Activated CD8-positive, alpha-beta memory T cell treated with anti-CD3 and anti-CD28 coated beads, Interleukin-2, amount 10 ng/mL, durations not matched to agents 7 days and 5 days (primary cell): ENCODE results near the gene NTN5. TPM values are rescaled to one million over a fixed set of nuclear protein-coding genes. Genes with fewer than 3 reads are reported as not detected.
A peak's percentile ranks its signal among the peaks of the same experiment; 100 is the strongest.

Experiments
- ATAC-seq: fragments of 150-1000 bp; cut with Tn5 transposase; one replicate; pipeline ENCODE4 v1.10.0; 2021; ENCODE audit warnings: moderate library complexity
- CTCF ChIA-PET: fragments of 350-600 bp; sonication (Branson Sonifier 250); formaldehyde crosslinking; loops from one replicate; lab custom pipeline; 2021; ENCODE audit warnings: antibody characterized with exemption; lab: Charles Lee
- DNase-seq: peaks from one replicate; pipeline ENCODE4 v3.0.0-alpha.2; 2020
- H3K27ac Mint-ChIP-seq: one replicate; pipeline ENCODE4 v1.8.0; 2021; ENCODE audit warnings: mild to moderate bottlenecking, mixed read lengths
- H3K27me3 Mint-ChIP-seq: one replicate; pipeline ENCODE4 v1.8.0; 2021; ENCODE audit warnings: mixed read lengths
- H3K36me3 Mint-ChIP-seq: one replicate; pipeline ENCODE4 v1.8.0; 2021; ENCODE audit warnings: mild to moderate bottlenecking, mixed read lengths
- H3K4me1 Mint-ChIP-seq: one replicate; pipeline ENCODE4 v1.8.0; 2021; ENCODE audit warnings: mixed read lengths
- H3K4me3 Mint-ChIP-seq: one replicate; pipeline ENCODE4 v1.8.0; 2021; ENCODE audit warnings: mild to moderate bottlenecking, moderate library complexity, mixed read lengths
- H3K9me3 Mint-ChIP-seq: one replicate; pipeline ENCODE4 v1.8.0; 2022; ENCODE audit warnings: low read depth, mixed read lengths
- total RNA-seq, 2 experiments: library from RNA; stranded (reverse); gene quantifications; one replicate each; pipeline ENCODE4 v1.2.3, GENCODE V29; 2021

The NTN5 gene
- total RNA-seq, 2 experiments from 2014 or later, result 0.64 to 0.87 TPM

GRCh38 chr19:48642862-48643261 lies 30.0 kb downstream of the NTN5 start:
- peaks cover 5% of the 10 kb centered on the region for H3K27me3 Mint-ChIP-seq
- no peak overlapping the region for H3K4me3 Mint-ChIP-seq
- no peak overlapping the region for H3K27ac Mint-ChIP-seq
- H3K9me3 Mint-ChIP-seq, result no peaks in the 10 kb centered on the region
- no peak for ATAC-seq
- no peak for DNase-seq
- peaks cover 39% of the 10 kb centered on the region for H3K4me1 Mint-ChIP-seq
- CTCF ChIA-PET, result interaction anchor here (0.9 to 3.9 kb wide), 2 partner anchors 32 to 96 kb away, joined by 3 to 27 read pairs; partner anchors contain the start of gene RASIP1
- H3K36me3 Mint-ChIP-seq, result peaks cover 3% of the 10 kb centered on the region

- H3K27me3 Mint-ChIP-seq, result peaks cover 5% of the 10 kb centered on the region
- ATAC-seq (no peak), DNase-seq (no peak)
- H3K4me1 Mint-ChIP-seq, result peaks cover 41% of the 10 kb centered on the region
- no peak overlapping the region for H3K4me3 Mint-ChIP-seq
- CTCF ChIA-PET, result interaction anchor here (0.6 kb wide), 1 partner anchor 71 kb away, joined by 3 read pairs; no protein-coding TSS in a partner anchor
- peaks cover 3% of the 10 kb centered on the region for H3K36me3 Mint-ChIP-seq
- H3K9me3 Mint-ChIP-seq, result no peaks in the 10 kb centered on the region
- H3K27ac Mint-ChIP-seq, result no peak overlapping the region
Measured at GRCh38 chr19:48641850-48642249, 31.0 kb downstream of the NTN5 start.

- peaks cover 3% of the 10 kb centered on the region for H3K36me3 Mint-ChIP-seq
- peaks cover 37% of the 10 kb centered on the region for H3K4me1 Mint-ChIP-seq
- ATAC-seq (no peak), DNase-seq (no peak)
- H3K4me3 Mint-ChIP-seq, result peak overlapping the region; percentile 63
- H3K27me3 Mint-ChIP-seq, result peaks cover 5% of the 10 kb centered on the region
- peak overlapping the region; percentile 98 for H3K27ac Mint-ChIP-seq
- H3K9me3 Mint-ChIP-seq, result no peaks in the 10 kb centered on the region
- CTCF ChIA-PET, result interaction anchor here (0.7 kb wide), 1 partner anchor 133 kb away, joined by 3 read pairs; no protein-coding TSS in a partner anchor
Measured at GRCh38 chr19:48639483-48640375, 33.1 kb downstream of the NTN5 start.

GRCh38 chr19:48638831-48639381 lies 33.9 kb downstream of the NTN5 start:
- CTCF ChIA-PET, result no interaction called here
- ATAC-seq (no peak), DNase-seq (no peak)
- H3K27ac Mint-ChIP-seq, result peak overlapping the region; percentile 98
- peaks cover 5% of the 10 kb centered on the region for H3K27me3 Mint-ChIP-seq
- peak overlapping the region; percentile 98 for H3K4me3 Mint-ChIP-seq
- peaks cover 3% of the 10 kb centered on the region for H3K36me3 Mint-ChIP-seq
- peaks cover 45% of the 10 kb centered on the region for H3K4me1 Mint-ChIP-seq
- no peaks in the 10 kb centered on the region for H3K9me3 Mint-ChIP-seq

GRCh38 chr19:48637948-48638830 lies 34.6 kb downstream of the NTN5 start:
- DNase-seq, result peak; percentile 92
- H3K36me3 Mint-ChIP-seq, result peaks cover 3% of the 10 kb centered on the region
- CTCF ChIA-PET, result no interaction called here
- H3K27me3 Mint-ChIP-seq, result peaks cover 5% of the 10 kb centered on the region
- peak overlapping the region; percentile 98 for H3K27ac Mint-ChIP-seq
- ATAC-seq, result peak; percentile 31
- peak overlapping the region; percentile 98 for H3K4me3 Mint-ChIP-seq
- H3K9me3 Mint-ChIP-seq, result no peaks in the 10 kb centered on the region
- H3K4me1 Mint-ChIP-seq, result peaks cover 49% of the 10 kb centered on the region

GRCh38 chr19:48637449-48637947 lies 35.3 kb downstream of the NTN5 start:
- Mint-ChIP-seq H3K9me3 (no peaks in the 10 kb centered on the region), H3K4me1 (peaks cover 49% of the 10 kb centered on the region), H3K27ac (peak overlapping the region; percentile 98), H3K36me3 (peaks cover 3% of the 10 kb centered on the region), H3K4me3 (peak overlapping the region; percentile 98), H3K27me3 (peaks cover 5% of the 10 kb centered on the region)
- peak; percentile 84 for ATAC-seq
- DNase-seq, result peak; percentile 100
- CTCF ChIA-PET, result interaction anchor here (1.5 kb wide), 1 partner anchor 9 kb away, joined by 5 read pairs; the partner anchor contains the start of gene CA11

GRCh38 chr19:48636859-48637448 lies 35.9 kb downstream of the NTN5 start, which contains the start of gene DBP:
Gene DBP (minus strand): TSS chr19:48637379. CDS start chr19:48636994, 385 bp downstream.
- Mint-ChIP-seq H3K27ac (peak within 1 kb of the TSS; percentile 98), H3K4me1 (peaks cover 49% of the 10 kb centered on the region), H3K4me3 (peak within 1 kb of the TSS; percentile 98), H3K36me3 (peaks cover 3% of the 10 kb centered on the region), H3K27me3 (peaks cover 5% of the 10 kb centered on the region), H3K9me3 (no peaks in the 10 kb centered on the region)
- ATAC-seq (no peak), DNase-seq (no peak)
- CTCF ChIA-PET, result interaction anchor here (1.1 to 1.5 kb wide), 2 partner anchors 8 to 9 kb away, joined by 3 to 5 read pairs; partner anchors contain the start of gene CA11

GRCh38 chr19:48635966-48636858 lies 36.6 kb downstream of the NTN5 start:
- ATAC-seq, result no peak
- peak; percentile 71 for DNase-seq
- Mint-ChIP-seq H3K4me1 (peaks cover 48% of the 10 kb centered on the region), H3K9me3 (no peaks in the 10 kb centered on the region), H3K27ac (peak overlapping the region; percentile 95), H3K36me3 (peaks cover 3% of the 10 kb centered on the region), H3K4me3 (peak overlapping the region; percentile 98), H3K27me3 (peaks cover 3% of the 10 kb centered on the region)
- CTCF ChIA-PET, result interaction anchor here (1.1 to 1.5 kb wide), 2 partner anchors 9 to 10 kb away, joined by 3 to 5 read pairs; partner anchors contain the start of gene CA11

- Mint-ChIP-seq H3K9me3 (no peaks in the 10 kb centered on the region), H3K27ac (peak overlapping the region; percentile 95), H3K27me3 (peaks cover 2% of the 10 kb centered on the region), H3K36me3 (peaks cover 3% of the 10 kb centered on the region), H3K4me1 (peaks cover 48% of the 10 kb centered on the region), H3K4me3 (peak overlapping the region; percentile 98)
- CTCF ChIA-PET, result no interaction called here
- DNase-seq (peak; percentile 80), ATAC-seq (peak; percentile 10)
Measured at GRCh38 chr19:48635263-48635965, 37.4 kb downstream of the NTN5 start.

GRCh38 chr19:48634424-48635262 lies 38.2 kb downstream of the NTN5 start:
- DNase-seq (peak; percentile 96), ATAC-seq (peak; percentile 28)
- Mint-ChIP-seq H3K27me3 (no peaks in the 10 kb centered on the region), H3K9me3 (no peaks in the 10 kb centered on the region), H3K27ac (peak overlapping the region; percentile 84), H3K4me3 (peak overlapping the region; percentile 68), H3K36me3 (peaks cover 6% of the 10 kb centered on the region), H3K4me1 (peaks cover 44% of the 10 kb centered on the region)
- CTCF ChIA-PET, result interaction anchor here (0.8 to 1.8 kb wide), 3 partner anchors 11 to 50 kb away, joined by 4 to 6 read pairs (median 5); partner anchors contain the start of genes CA11, RPL18 and SPHK2
